PC-3 (cell line): ENCODE results near the gene ZFP2.

ENCODE experiments used
- CTCF ChIP-seq: fragments of 300-600 bp; sonication (generic); conservative IDR thresholded peaks from 2 replicates; pipeline ENCODE4 v1.5.1; 2017; ENCODE audit warnings: antibody characterized with exemption, low read depth, mild to moderate bottlenecking, low read length
- EZH2 ChIP-seq: fragments of 300-600 bp; sonication (generic); IDR thresholded peaks from one replicate; pipeline ENCODE4 v1.6.1; 2017; ENCODE audit warnings: antibody characterized with exemption, mild to moderate bottlenecking, low read length; ENCODE audit not compliant: unreplicated experiment
- EZH2phosphoT487 ChIP-seq: fragments of 300-600 bp; sonication (generic); IDR thresholded peaks from 2 replicates; pipeline ENCODE4 v1.6.1; 2018; ENCODE audit warnings: mild to moderate bottlenecking, antibody characterized with exemption, low read length, borderline replicate concordance

DNA sequence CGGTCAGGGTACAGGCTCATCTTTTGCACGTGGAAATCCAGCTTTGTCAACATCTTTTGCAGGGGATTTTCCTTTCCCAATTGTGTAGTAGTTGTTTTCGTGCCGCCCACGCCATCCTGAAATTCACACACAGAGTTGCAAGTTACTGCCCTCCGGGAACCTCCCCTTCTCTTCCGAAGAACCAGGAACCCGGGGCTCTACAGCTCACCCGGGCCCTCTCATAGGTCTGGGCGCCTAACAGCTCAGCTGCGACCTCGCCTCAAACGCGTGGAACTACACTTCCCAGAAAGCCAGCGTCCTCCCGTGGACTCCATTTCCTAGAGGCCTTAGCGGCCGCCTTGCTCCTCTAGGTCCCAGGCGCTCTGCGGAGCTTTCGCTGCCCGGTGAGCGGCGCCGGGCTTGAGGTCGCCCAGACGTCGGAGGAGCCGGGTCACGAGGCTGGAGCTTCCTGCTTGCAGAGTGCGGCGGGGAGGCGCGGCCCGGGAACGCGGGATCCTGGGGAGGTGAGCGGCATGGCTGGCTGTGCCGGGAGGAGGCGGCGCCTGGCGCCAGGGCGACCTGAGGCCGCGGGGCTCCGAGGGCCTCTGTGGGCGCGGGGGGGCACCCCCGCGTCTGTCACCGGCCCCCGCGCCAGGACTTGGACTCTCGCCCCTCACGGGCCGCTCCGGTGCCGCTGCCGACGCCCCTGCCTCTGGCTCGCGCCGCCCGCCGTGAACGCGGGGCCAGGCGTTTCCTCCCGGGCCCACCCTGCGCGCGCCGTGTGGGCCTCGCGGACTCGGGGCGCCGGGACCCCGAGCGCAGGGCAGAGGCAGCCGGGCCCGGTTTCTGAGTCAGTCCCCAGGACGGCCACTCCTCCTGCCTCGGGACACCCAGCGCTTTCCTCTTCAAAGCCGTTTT lies 35.8 kb upstream of the ZFP2 start, which contains the start of gene ZNF354B:
- TF ChIP-seq CTCF (no peak), EZH2 (no peak), EZH2phosphoT487 (no peak)
